Stimulated activated CD4-positive, alpha-beta T cell treated with anti-CD3 and anti-CD28 coated beads, Interleukin-4, amount 100 ng/mL, for 24 hours (primary cell): ENCODE measurements around the gene PUSL1.
A peak's percentile ranks its signal among the peaks of the same experiment; 100 is the strongest.

Experiments used
- DNase-seq: peaks from one replicate; pipeline ENCODE4 v3.0.0-alpha.2; 2020

The PUSL1 gene

DNA sequence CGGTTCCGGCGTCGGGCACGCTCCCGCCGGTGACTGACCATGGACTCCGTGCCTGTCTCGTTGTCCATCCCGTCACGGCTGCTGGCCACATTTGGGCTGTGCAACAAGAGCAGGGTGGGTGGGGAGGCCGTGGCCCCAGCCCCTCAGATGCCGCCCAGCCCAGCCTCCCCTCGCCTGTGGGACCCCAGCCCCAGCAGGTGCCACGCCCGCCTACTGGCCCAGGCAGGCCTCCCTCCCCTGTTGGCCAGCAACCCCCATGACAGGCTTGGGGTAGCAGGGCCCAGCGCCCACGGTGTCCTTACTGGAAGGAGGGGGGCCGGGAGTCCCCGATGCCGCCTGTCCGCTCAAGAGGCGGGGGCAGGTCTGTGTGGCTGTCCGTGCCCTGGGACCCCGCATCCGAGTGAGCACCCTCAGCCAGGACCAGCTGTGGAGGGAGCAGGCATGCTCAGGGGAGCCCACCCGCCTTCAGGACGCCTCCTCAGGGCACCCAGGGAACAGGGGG, 33.7 kb downstream of the PUSL1 start:
- DNase-seq, result no peak

DNA sequence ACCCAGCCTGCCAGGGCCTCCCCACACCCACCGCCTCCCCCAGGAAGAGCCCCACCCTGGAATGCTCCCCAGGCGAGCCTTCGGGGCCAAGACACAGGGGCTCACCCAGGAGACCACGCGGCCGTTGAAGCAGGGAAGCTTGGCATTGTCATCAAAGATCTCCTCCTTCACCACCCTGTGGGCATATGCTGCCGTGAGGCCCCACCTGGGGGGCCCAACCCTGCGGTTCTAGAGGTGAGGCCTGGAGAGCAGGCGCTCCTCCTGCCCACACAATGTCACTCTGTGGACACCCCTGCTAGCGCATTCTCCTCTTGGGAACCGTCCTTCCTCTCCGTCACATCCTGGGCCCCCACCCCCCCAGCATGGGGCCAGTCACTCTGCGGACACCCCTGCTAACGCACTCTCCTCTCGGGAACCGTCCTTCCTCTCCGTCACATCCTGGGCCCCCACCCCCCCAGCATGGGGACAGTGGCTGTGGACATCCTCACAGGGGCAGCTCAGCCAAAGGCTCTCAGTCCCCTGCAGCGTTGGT, 34.3 kb downstream of the PUSL1 start:
- DNase-seq, result no peak

DNA sequence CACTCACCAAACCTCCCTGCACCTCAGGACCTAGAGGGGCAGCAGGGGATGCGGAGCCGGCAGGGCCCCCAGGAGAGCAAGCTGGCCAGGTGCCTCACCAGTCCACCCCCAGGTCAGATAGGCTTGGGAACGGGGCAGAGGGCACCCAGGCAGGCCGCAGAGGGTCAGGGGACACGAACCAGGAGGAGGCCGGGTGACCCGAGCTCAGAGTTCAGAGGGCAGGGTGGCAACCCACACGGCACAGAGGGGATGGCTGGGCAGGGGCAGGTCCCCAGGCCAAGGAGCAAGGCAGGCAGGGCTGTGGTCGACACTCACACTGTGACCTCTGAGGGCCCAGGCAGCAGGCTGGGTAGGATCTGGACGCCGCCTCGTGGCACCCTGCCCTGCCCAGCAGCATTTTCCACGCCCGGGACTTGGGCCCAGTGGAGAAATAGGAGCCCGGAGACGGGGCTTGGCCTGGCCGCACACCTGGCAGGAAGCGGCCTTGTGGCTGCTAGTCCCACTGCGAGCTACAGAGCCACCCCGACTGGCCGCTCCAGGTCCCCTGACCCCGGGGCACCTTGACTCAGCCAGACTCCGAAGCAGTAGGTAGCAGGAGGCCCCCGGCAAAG, 35.5 kb downstream of the PUSL1 start:
- DNase-seq, result no peak

- peak; percentile 67 for DNase-seq
These were observed 36.4 kb downstream of the PUSL1 start for GRCh38 chr1:1344655-1345361.

DNA sequence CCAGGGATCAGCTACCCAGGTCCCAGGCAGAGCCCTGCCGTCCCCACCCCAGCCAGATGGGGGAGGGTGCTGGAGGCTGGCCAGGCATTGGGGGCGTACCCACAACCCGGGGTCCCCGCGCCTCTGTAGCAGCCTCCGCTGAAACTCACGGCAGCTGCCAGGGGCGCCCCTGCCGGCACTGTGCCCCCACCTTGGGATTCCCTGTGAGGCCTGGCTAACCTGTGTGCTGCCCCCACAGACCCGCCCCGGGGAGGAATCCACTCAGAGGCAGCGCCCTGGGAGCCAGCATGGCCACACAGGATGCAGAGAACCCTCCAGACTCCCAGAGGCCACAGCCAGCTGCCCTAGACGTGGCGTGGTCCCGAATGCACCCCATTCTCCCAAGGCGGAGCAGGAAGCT, 37.0 kb downstream of the PUSL1 start:
- DNase-seq, result no peak

DNA sequence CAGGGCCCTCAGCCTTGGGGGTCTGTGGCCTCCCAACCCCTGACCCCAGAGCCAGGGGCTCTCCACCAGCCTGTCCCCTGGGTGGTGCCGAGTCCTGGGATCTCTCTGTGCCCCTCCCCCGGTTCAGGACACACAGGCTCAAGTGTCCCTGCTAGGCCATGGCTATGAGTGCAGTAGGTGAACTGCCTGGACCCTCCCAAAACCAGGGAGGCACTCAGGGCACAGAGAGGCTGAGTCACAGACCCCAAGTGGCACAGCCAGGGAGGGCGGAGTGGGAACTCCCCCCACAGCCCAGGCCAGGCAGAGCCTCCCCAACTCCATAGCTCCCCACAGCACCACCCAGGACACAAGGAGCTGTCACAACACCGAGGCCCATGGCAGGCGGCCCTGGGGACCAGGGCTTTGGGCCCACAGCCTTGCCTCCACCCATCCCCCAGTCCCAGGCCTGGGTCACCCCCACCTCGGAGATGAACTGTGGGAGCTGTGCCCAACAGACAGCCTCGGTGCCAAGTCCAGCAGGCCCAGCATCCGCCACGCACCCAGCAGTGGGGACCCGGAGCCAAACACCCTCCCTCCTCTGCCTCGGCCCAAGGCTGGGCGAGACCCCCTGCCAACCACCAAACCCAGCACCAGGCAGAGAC, 37.6 kb downstream of the PUSL1 start:
- DNase-seq, result no peak

- DNase-seq, result no peak
These were observed 38.1 kb downstream of the PUSL1 start for GRCh38 chr1:1346501-1346890.

DNA sequence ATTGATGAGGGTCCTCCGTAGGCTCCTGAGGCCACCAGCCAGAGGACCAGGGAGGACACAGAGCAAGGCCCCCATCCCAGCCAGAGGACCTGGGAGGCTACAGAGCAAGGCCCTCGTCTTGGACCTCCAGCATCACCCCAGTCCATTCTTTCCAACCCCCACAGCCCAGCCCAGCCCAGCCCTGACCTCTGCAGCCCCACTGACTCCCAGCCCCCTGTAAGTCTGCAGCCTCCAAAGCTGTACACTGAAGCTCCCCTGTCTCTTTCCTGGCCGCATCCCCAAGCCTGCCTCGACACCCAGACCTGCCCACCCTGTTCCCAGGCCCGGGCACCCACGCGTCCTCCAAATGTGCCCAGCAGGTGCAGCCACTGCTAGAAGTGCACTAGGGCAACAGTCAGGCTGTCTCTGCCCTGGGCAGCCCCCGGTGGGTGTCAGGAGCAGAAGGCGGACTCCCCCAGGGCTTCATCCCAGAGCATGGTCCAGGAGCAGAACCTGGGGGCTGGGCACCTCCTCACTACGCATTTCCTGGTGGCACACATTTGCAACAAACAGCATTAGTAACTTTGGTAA, 38.7 kb downstream of the PUSL1 start:
- no peak for DNase-seq

- DNase-seq, result no peak
These were observed 39.4 kb downstream of the PUSL1 start for GRCh38 chr1:1347663-1348419.

DNA sequence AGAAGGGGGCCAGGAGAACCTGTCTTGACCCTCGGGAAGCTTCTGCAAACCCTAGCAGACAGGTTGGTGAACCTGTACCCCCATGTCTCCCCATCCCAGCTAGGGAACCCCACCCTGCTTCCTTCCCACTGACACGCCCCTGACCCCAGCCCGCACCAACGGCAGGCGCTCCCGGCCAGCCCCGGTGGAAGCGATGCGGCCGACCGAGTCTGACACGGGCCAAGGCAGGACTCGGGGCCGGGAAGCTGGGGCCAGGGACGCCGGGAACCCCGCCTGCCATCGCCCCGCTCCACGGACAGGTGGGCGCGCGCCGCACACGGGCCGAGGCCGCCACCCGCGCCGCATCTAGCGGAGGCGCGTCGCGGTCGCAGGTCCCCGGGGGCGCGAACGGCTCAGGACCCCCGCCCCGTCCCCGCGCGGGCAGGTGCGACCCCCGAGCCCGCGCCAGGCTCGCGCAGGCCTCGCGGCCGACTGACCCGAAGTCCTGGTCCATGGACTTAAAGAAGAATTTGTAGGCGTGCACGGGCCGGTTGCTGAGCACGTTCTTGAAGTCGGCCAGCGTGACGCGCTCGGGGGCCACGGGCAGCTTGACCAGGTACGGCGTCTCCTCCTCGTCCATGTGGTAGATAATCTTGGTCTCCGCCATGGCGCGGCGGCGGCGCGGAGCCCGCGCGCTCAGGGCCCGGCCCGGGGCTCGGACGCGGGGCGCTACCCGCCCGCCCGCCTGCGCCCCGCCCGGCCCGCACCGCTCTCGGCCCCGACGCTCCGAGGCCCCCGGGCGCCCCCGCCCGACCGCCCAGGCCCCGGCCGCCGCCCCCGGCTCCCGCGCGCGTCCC, 40.2 kb downstream of the PUSL1 start:
- DNase-seq, result no peak

DNA sequence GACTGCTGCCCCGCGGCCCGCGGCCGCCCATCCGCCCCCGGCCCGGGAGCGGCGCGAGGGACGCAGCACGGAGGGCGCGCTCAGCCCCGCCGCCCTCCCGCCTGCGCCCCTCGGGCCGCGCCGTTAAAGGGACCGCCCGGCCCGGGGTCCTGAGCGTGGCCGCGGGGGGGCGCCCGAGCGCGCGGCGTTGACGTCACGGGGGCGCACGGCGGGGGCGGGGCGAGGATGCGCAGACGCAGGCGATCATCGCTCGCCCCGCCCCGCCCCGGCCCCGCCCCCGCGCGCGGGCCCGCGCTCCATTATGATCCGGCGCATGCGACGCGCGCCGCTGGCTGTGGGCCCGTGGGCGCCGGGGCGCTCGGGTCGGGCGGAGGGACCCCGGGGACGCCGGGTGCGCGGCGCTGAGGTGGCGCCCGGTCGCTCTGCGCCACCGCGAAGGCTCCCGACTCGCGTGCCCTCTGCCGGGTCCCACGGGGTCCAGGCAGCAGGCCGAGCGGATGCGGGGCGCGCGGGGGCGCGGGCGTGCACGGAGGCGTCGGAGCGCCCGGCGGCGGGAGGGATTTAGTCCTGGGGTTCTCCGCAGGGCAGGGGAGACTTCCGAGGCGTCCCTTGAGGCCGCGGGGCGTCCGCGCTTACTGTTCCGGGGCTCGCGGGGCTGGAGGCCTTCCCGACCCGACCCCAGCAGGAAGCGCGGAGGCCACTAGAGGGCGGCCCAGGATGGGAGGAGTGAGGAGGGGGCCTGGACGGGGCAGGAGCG, 41.0 kb downstream of the PUSL1 start, which contains the start of gene DVL1:
Gene DVL1 (minus strand): TSS at position 163 of the 757 bp plus-strand sequence. CDS start 353 bp downstream, outside the sequence.
- peak; percentile 68 for DNase-seq

DNA sequence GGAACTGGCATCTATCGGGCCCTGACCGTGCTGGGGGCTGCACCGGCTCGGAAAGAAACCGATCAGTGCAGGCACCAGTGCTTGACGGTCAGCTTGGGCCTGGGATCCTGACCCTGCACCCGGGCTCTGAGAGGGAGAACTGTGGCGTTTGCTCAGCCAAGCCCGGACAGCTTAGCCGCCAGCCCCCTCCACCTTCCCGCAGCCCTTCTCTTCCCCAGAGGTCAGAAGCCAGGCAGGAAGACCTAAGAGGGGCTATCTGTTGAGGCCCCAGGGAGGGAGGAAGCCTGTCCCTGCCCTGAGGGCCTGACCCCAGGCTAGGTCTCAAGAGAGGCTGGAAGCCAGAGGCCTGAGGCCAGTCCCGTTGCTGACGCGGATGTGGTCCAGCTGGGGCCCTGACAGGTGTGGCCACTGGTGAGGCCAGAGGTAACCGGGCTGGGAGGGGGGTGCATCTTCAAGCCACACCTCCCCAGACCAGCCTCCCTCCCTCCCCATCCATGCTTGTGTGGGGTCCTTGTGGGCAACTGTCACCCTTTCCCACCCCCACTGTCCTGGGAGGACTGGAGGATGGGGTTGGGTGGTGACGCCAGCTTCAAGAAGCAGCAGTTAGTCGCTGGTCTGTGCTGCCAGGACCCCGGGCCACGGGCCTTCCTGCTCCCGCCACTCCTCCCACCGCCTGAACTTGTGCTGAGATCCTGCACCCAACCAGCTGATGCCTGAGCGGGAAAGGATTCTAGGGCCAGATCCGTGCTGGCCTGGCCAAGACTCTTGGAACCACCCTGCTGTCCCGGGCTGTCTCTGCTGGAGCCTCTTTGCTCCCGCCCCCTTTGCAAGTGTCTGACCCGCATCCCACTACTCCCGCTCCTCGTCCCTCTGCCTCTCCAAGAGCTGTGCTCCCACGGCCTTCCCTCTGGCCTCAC, 43.4 kb downstream of the PUSL1 start:
- DNase-seq, result no peak

DNA sequence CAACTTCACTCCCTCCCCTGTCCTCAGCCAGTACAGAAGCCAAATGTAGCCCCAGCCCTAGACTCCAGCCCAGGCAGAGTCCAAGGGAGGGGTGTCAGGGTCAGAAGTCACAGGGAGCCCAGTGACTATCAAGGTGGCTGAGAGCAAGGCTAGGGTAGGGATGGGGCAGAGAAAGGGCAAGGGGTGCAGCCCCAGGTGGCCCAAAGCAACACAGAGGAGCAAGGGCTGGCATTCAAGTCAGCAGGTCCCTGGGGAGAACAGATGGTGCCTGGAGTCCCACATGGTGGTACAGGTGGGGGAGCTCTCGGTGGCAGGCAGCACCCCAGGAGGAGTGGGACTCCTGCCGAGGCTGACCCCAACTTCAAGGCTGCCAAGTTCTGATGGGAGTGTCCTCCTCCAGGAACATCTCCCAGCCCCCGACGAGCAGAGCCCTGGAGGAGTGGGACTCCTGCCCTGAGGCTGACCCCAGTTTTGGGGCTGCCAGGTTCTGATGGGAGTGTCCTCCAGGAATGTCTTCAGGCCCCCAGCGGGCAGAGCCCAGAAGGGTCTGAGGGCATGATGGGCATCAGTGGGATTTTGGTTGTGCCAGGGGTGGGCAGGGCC, 44.5 kb downstream of the PUSL1 start:
- DNase-seq, result no peak

DNA sequence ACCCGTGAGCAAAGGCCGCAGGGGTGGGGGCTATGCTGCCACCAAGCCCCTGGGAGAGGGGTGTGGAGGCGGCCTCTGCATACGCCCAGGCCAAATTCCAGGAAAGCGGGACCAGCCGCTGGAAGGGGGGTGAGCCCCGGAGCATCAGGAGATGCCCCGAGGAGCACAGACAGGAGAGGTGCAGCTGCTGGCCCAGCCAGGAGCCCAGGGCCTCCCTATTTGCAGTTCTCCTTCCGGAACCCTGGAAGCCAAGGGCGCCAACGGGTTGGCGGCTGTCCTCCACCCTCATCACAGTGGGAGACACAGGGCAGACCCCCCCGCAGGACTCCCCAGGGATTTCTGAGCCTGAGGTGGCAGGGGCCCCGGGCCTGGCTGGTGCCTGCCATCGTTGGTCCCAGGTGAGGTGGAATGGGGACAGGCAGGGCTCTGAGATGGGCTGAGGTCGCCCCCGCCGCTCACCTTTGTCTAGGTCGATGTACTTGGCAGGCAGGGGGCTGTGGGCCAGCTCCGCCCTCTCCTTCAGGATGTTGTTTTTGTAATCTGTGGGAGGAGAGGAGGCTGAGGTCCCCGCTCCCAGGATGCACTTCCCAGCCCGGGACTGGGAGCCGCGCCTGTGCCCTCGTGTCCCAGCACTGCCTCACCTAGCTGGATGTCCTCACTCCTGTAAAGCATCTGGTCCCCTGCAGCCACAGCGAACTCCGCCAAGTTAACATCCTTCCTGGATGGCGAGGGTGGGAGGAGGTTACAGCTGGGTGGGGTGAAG, 45.2 kb downstream of the PUSL1 start:
- no peak for DNase-seq

- DNase-seq, result no peak
These were observed 46.2 kb downstream of the PUSL1 start for GRCh38 chr1:1354271-1355247.

- no peak for DNase-seq
These were observed 47.0 kb downstream of the PUSL1 start for GRCh38 chr1:1355416-1355815.

GRCh38 chr1:1356166-1356795, 47.9 kb downstream of the PUSL1 start:
- DNase-seq, result no peak
